ENCODE measurements around the gene TGM5. TPM values are rescaled to one million over a fixed set of nuclear protein-coding genes. Genes with fewer than 3 reads are reported as not detected.
"Not testable (repeated sequence)": the region's sequence is repeated elsewhere in the genome, so short reads cannot be mapped to it uniquely, and the experiment has no call there.

TGM5 gene
- total RNA-seq, 1 experiment from 2014 or later: not detected

- TF ChIP-seq, protein P1, sequence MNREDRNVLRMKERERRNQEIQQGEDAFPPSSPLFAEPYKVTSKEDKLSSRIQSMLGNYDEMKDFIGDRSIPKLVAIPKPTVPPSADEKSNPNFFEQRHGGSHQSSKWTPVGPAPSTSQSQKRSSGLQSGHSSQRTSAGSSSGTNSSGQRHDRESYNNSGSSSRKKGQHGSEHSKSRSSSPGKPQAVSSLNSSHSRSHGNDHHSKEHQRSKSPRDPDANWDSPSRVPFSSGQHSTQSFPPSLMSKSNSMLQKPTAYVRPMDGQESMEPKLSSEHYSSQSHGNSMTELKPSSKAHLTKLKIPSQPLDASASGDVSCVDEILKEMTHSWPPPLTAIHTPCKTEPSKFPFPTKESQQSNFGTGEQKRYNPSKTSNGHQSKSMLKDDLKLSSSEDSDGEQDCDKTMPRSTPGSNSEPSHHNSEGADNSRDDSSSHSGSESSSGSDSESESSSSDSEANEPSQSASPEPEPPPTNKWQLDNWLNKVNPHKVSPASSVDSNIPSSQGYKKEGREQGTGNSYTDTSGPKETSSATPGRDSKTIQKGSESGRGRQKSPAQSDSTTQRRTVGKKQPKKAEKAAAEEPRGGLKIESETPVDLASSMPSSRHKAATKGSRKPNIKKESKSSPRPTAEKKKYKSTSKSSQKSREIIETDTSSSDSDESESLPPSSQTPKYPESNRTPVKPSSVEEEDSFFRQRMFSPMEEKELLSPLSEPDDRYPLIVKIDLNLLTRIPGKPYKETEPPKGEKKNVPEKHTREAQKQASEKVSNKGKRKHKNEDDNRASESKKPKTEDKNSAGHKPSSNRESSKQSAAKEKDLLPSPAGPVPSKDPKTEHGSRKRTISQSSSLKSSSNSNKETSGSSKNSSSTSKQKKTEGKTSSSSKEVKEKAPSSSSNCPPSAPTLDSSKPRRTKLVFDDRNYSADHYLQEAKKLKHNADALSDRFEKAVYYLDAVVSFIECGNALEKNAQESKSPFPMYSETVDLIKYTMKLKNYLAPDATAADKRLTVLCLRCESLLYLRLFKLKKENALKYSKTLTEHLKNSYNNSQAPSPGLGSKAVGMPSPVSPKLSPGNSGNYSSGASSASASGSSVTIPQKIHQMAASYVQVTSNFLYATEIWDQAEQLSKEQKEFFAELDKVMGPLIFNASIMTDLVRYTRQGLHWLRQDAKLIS (CRISPR knock-in tag; IDR thresholded peaks at IDR 0.05; ENCODE audit: borderline replicate concordance): no peak
- TF ChIP-seq, protein P2, sequence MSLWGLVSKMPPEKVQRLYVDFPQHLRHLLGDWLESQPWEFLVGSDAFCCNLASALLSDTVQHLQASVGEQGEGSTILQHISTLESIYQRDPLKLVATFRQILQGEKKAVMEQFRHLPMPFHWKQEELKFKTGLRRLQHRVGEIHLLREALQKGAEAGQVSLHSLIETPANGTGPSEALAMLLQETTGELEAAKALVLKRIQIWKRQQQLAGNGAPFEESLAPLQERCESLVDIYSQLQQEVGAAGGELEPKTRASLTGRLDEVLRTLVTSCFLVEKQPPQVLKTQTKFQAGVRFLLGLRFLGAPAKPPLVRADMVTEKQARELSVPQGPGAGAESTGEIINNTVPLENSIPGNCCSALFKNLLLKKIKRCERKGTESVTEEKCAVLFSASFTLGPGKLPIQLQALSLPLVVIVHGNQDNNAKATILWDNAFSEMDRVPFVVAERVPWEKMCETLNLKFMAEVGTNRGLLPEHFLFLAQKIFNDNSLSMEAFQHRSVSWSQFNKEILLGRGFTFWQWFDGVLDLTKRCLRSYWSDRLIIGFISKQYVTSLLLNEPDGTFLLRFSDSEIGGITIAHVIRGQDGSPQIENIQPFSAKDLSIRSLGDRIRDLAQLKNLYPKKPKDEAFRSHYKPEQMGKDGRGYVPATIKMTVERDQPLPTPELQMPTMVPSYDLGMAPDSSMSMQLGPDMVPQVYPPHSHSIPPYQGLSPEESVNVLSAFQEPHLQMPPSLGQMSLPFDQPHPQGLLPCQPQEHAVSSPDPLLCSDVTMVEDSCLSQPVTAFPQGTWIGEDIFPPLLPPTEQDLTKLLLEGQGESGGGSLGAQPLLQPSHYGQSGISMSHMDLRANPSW (CRISPR knock-in tag; conservative IDR thresholded peaks at IDR 0.05; ENCODE audit: low read depth): no peak
- no peak for TF ChIP-seq SOX15 (CRISPR knock-in tag; IDR thresholded peaks at IDR 0.05)
- TF ChIP-seq, protein P3, sequence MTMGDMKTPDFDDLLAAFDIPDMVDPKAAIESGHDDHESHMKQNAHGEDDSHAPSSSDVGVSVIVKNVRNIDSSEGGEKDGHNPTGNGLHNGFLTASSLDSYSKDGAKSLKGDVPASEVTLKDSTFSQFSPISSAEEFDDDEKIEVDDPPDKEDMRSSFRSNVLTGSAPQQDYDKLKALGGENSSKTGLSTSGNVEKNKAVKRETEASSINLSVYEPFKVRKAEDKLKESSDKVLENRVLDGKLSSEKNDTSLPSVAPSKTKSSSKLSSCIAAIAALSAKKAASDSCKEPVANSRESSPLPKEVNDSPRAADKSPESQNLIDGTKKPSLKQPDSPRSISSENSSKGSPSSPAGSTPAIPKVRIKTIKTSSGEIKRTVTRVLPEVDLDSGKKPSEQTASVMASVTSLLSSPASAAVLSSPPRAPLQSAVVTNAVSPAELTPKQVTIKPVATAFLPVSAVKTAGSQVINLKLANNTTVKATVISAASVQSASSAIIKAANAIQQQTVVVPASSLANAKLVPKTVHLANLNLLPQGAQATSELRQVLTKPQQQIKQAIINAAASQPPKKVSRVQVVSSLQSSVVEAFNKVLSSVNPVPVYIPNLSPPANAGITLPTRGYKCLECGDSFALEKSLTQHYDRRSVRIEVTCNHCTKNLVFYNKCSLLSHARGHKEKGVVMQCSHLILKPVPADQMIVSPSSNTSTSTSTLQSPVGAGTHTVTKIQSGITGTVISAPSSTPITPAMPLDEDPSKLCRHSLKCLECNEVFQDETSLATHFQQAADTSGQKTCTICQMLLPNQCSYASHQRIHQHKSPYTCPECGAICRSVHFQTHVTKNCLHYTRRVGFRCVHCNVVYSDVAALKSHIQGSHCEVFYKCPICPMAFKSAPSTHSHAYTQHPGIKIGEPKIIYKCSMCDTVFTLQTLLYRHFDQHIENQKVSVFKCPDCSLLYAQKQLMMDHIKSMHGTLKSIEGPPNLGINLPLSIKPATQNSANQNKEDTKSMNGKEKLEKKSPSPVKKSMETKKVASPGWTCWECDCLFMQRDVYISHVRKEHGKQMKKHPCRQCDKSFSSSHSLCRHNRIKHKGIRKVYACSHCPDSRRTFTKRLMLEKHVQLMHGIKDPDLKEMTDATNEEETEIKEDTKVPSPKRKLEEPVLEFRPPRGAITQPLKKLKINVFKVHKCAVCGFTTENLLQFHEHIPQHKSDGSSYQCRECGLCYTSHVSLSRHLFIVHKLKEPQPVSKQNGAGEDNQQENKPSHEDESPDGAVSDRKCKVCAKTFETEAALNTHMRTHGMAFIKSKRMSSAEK (CRISPR knock-in tag; IDR thresholded peaks at IDR 0.05; ENCODE audit: borderline replicate concordance): no peak
- no peak for TF ChIP-seq PREB (CRISPR knock-in tag; IDR thresholded peaks at IDR 0.05; ENCODE audit: borderline replicate concordance)
- no peak for TF ChIP-seq FOXK1 (CRISPR knock-in tag; IDR thresholded peaks at IDR 0.05)
- no peak for TF ChIP-seq GABPB1 (CRISPR knock-in tag; IDR thresholded peaks at IDR 0.05)
- no peak for TF ChIP-seq ZNF232 (CRISPR knock-in tag; IDR thresholded peaks at IDR 0.05)
- TF ChIP-seq ZNF425 (CRISPR knock-in tag; conservative IDR thresholded peaks at IDR 0.05): no peak
- TF ChIP-seq SMAD3 (CRISPR knock-in tag; IDR thresholded peaks at IDR 0.05; ENCODE audit: borderline replicate concordance): no peak
- TF ChIP-seq TP53 (CRISPR knock-in tag; IDR thresholded peaks at IDR 0.05): no peak
Measured at GRCh38 chr15:43292375-43293078, 25.8 kb upstream of the TGM5 start (continued).

DNA sequence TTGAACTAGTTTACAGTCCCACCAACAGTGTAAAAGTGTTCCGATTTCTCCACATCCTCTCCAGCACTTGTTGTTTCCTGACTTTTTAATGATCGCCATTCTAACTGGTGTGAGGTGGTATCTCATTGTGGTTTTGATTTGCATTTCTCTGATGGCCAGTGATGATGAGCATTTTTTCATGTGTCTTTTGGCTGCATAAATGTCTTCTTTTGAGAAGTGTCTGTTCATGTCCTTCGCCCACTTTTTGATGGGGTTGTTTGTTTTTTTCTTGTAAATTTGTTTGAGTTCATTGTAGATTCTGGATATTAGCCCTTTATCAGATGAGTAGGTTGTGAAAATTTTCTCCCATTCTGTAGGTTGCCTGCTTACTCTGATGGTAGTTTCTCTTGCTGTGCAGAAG lies 22.9 kb upstream of the TGM5 start:
- H3K4me3 Mint-ChIP-seq; H3K9me3 Mint-ChIP-seq; POLR2A ChIA-PET; H3K36me3 Mint-ChIP-seq; H3K27ac Mint-ChIP-seq; ATAC-seq; CTCF ChIA-PET; DNase-seq (ENCODE audit: low spot score); H3K27me3 Mint-ChIP-seq (ENCODE audit: low read depth): not testable (repeated sequence)
- H3K4me1 Mint-ChIP-seq: peaks cover 12% of the 10 kb centered on the region

Data from WTC11 (cell line).